ENCODE data around the gene ADGRB2.

- no peak for TF ChIP-seq CTCF (conservative IDR thresholded peaks at IDR 0.05; ENCODE audit: low read depth, low read length)
- no peak for TF ChIP-seq BHLHE40 (IDR thresholded peaks at IDR 0.05; ENCODE audit: low read depth, low read length)
- no peak for TF ChIP-seq POLR2A (IDR thresholded peaks at IDR 0.05; ENCODE audit: low read depth, low read length)
- TF ChIP-seq MXI1 (IDR thresholded peaks at IDR 0.05; ENCODE audit: borderline replicate concordance, low read depth, low read length), result no peak
- TF ChIP-seq CEBPB (IDR thresholded peaks at IDR 0.05; ENCODE audit: low read depth, low read length), result no peak
- TF ChIP-seq ELK1 (IDR thresholded peaks at IDR 0.05; ENCODE audit: borderline replicate concordance, low read depth, low read length), result no peak
- no peak for TF ChIP-seq CHD1 (IDR thresholded peaks at IDR 0.05; ENCODE audit: low read depth, low read length)
- TF ChIP-seq USF2 (IDR thresholded peaks at IDR 0.05; ENCODE audit: low read depth, low read length), result no peak
- TF ChIP-seq RFX5 (IDR thresholded peaks at IDR 0.05; ENCODE audit: low read depth, low read length), result no peak
- TF ChIP-seq RAD21 (IDR thresholded peaks at IDR 0.05; ENCODE audit: low read length), result no peak
- no peak for TF ChIP-seq FOS (IDR thresholded peaks at IDR 0.05; ENCODE audit: low read depth, low read length)
- TF ChIP-seq SMC3 (IDR thresholded peaks at IDR 0.05; ENCODE audit: low read depth, low read length), result no peak
- TF ChIP-seq MAZ (IDR thresholded peaks at IDR 0.05; ENCODE audit: borderline replicate concordance, low read depth, low read length), result no peak
These were observed 27.5 kb downstream of the ADGRB2 start for GRCh38 chr1:31736675-31737074.

Data from IMR-90 (cell line).